Hematopoietic multipotent progenitor cell treated with erythropoietin and hydrocortisone succinate and interleukin-3 and kit ligand, for 17 days (in vitro differentiated cells): Measurements from ENCODE around the gene BORCS5.

Experiments used
- DNase-seq: peaks from one replicate; pipeline ENCODE4 v3.0.0-alpha.2; 2015; ENCODE audit warnings: low spot score

Gene BORCS5

GRCh38 chr12:12436831-12437345 lies 80.0 kb downstream of the BORCS5 start:
- DNase-seq, result no peak

- DNase-seq, result no peak
Observed at GRCh38 chr12:12439636-12440035, 82.8 kb downstream of the BORCS5 start.

- no peak for DNase-seq
Observed at GRCh38 chr12:12440784-12441428, 84.0 kb downstream of the BORCS5 start.

GRCh38 chr12:12441429-12441807 lies 84.5 kb downstream of the BORCS5 start:
- no peak for DNase-seq

- DNase-seq, result no peak
Observed at GRCh38 chr12:12441843-12442461, 85.1 kb downstream of the BORCS5 start.

GRCh38 chr12:12442548-12443071 lies 85.7 kb downstream of the BORCS5 start:
- DNase-seq, result peak; percentile 19

GRCh38 chr12:12443431-12443878 lies 86.6 kb downstream of the BORCS5 start:
- DNase-seq, result no peak

- no peak for DNase-seq
Observed at GRCh38 chr12:12445165-12445881, 88.4 kb downstream of the BORCS5 start.

GRCh38 chr12:12445882-12446181 lies 89.0 kb downstream of the BORCS5 start:
- DNase-seq, result no peak

- no peak for DNase-seq
Observed at GRCh38 chr12:12446786-12447185, 89.9 kb downstream of the BORCS5 start.

GRCh38 chr12:12447236-12447635 lies 90.4 kb downstream of the BORCS5 start:
- DNase-seq, result no peak

GRCh38 chr12:12447837-12448236 lies 91.0 kb downstream of the BORCS5 start:
- no peak for DNase-seq

- DNase-seq, result no peak
Observed at GRCh38 chr12:12449533-12450025, 92.7 kb downstream of the BORCS5 start.

GRCh38 chr12:12450043-12450471 lies 93.2 kb downstream of the BORCS5 start:
- no peak for DNase-seq

GRCh38 chr12:12451098-12451497 lies 94.2 kb downstream of the BORCS5 start:
- no peak for DNase-seq

GRCh38 chr12:12452326-12452902 lies 95.5 kb downstream of the BORCS5 start:
- DNase-seq, result no peak

GRCh38 chr12:12453635-12454034 lies 96.8 kb downstream of the BORCS5 start:
- no peak for DNase-seq

- no peak for DNase-seq
Observed at GRCh38 chr12:12454315-12454714, 97.4 kb downstream of the BORCS5 start.

GRCh38 chr12:12456637-12457036 lies 99.8 kb downstream of the BORCS5 start:
- DNase-seq, result no peak

GRCh38 chr12:12460935-12461922 lies 104.4 kb downstream of the BORCS5 start:
- DNase-seq, result no peak

- no peak for DNase-seq
Observed at GRCh38 chr12:12461923-12462315, 105.0 kb downstream of the BORCS5 start.
